Tongue (tissue), 2 donors: ENCODE measurements around the gene PHLDB1. TPM values are rescaled to one million over a fixed set of nuclear protein-coding genes. Genes with fewer than 3 reads are reported as not detected.
"Not testable (repeated sequence)": the region's sequence is repeated elsewhere in the genome, so short reads cannot be mapped to it uniquely, and the experiment has no call there.

ENCODE experiments used
- DNase-seq: peaks from one replicate; pipeline ENCODE4 v3.0.0-alpha.2; 2015
- total RNA-seq: library from RNA; depleted of rRNA; stranded (reverse); fragments of >200 nt; gene quantifications from one replicate; pipeline ENCODE4 v1.2.3, GENCODE V29; 2014

The PHLDB1 gene
- total RNA-seq, 1 donor from 2014 or later, result 103 TPM

DNA sequence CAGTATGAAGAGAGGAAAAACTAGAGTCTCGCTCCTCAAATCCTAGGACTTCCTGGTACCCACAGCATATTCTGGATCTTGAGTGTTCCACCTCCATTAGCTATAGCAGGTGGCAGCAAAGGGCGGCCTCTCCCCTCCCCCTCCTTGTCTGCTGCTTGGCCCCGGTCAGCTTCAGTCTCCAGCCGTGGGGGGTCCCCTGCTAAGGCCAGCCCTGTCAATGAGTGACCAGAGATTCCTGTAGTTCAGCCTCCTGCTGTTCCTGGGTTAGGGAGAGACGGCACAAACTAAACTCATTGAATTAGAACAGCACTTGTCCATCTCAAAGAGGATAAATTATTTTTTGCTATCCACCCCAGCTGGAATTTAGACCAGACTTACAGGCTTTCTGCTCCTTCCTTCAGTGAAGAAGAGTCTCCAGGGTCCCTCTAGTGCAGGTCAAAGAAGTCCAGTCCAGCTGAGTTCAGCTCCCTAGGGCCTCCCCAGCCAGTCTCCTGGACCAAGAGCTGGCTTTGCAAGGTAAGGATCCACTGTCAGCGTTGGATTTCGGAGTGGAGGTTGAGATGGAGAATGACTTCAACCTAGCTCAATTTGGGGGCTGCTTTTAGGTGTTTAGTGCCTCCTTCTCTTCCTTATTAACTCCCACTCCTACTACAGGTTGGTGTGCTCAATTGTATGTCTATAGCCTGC is 1.1 kb upstream of the PHLDB1 start:
- DNase-seq, result no peak

DNA sequence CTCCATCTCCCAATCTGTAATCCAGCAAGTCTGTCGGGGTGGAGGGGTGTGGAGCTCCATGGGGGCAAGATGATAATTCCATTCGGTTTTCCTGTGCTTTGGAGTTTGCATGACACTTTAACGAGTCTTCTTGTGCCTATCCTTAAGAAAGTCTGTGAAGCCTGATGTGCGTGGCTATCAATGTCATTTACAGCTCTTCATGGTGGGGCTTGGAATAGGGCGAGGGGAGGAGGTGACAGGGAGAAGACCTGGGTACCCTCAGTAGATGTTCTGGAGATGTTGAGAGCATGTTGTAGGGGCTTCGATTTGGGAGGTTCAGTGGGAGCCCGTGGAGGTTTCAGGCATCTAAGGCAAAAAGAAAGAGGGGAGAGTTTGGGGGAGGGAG is 579 bp upstream of the PHLDB1 start:
- no peak for DNase-seq

DNA sequence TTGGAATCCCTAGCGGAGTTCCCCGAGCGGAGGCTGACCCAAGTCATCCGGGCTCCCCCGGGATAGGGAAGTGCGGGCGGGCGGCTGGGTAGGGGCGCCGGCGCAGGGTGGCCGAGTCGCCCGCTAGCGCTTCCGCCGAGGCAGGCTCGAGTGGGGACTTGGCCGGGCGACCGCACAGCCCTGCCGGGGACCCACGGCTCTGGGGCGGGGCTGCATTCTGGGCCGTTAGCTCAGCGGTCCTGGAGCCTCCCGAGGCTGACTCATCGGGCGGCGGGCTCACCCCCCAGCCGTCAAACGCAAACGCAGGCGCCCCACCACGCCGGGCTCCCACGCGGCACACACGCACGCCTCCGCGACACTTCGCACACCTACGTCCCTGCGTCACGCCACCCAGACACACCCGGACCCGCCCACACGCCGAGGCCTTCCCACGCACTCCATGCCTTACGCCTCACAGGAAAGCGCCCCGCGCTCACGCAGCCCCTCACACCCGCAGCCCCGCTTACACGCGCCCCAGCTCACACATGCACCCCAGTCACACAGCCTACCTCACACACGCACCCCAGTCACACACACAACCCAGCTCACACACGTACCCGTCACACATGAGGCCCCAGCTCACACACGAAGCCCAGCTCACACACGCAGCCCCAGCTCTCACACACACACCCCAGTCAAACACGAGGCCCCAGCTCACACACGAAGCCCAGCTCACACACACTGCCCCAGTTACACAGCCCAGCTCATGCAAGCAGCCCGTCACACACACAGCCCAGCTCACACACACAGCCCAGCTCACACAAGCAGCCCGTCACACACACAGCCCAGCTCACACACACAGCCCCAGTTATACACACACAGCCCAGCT is 1.2 kb downstream of the PHLDB1 start:
- peak; percentile 68 for DNase-seq

DNA sequence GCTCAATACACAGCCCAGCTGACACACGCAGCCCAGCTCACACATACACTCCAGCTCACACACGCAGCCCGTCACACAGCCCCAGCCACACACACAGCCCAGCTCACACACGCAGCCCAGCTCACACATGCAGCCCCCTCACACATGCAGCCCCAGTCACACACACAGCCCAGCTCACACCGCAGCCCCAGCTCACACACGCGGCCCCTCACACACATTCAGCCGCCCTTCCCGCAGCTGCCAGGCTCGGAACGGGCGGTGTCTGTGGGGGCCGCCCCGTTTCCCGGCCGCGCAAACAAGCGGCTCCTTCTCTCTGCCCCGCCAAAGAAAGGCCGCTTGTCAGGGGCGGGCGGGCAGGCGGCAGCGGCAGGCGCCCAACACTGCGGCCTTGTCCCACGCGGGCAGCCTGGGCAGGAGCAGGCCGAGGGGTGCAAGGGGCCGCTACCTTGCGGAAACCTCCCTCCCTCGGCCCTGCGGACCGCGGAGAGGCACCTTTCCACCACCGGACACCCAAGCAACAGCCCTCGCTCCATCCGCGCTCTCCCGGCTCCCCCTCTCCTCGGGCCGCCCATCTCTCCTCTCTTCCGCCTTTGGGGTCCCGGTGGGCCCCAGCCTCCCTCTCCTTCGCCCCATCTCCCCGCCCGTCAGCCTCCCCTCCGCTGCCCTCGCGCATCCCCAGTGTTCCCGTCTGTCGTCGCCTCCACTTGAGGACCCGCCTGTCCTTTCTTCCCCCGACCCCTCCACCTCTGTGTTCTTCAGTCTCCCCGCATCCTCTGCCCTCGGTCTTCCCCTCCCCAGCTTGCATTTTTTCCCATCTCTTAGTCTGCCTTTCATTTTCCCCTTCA is 2.2 kb downstream of the PHLDB1 start:
- DNase-seq, result peak; percentile 71

DNA sequence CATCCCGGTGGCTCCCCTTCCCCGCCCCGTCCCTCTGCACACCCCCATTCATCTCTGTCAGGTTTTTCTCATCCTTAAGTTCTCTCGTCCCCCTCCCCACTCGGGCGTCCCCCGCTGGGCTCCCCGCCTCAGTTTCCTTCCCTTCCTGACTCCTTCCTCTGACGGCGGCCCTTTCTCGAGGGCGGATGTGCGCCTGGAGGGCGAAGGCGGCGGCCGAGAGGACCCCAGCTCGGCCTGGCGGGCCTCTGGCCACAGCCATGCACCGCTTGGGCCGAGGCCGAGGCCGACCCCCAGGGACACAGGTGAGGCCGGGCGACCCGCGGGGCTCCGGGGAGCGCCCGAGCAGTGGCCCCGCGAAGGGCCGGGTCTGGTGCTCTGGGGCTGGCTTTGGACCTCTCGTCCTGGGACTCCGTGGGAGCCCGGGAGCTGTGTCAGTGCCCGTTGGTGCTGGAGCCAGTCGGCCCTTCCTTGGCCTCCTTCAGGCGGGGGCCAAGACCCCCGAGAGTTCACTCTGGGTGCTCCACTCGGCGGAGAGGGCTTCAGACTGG is 2.9 kb downstream of the PHLDB1 start:
- DNase-seq, result no peak

DNA sequence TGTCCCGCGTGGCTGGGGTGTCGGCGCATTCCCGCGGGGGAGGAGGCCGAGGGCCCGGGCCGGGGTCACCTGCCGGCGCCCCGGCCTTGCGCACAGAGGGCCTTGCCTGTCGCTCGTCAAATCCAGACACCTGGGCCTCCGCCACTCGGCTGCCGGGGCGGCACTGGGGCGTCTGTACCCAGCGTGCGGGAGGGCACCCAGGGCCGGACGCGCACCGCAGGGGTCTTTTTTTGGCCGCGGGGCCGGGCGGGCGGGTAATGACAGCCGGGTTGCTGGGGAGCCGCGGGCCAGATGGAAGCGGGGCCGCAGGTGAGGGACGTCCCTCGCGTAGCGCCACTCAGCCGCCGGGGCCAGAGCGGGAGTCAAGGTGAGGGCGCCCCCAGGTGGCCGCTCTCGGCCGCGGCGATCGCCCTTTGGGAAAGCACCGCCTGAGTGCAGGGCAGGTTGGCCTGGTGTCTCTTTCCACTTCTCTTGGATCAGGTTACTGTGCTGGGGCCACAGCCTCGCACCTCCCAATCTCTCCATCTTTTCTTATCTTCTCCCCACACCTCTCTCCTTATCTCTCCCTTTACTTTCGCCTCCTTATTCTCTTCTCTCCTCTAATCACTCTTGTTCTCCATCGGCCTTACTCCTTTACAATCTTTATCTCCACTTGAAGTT is 3.5 kb downstream of the PHLDB1 start:
- peak; percentile 80 for DNase-seq

DNA sequence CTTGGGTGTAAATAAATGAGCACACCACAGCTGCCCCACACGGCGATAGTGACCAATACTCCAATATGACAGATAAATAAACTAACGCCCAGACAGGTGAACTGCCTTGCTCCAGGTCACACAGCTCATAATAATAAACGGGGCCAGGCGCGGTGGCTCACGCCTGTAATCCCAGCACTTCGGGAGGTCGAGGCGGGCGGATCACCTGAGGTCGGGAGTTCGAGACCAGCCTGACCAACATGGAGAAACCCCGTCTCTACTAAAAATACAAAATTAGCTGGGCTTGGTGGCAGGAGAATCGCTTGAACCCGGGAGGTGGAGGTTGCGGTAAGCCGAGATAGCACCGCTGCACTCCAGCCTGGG is 4.0 kb downstream of the PHLDB1 start:
- DNase-seq, result not testable (repeated sequence)

DNA sequence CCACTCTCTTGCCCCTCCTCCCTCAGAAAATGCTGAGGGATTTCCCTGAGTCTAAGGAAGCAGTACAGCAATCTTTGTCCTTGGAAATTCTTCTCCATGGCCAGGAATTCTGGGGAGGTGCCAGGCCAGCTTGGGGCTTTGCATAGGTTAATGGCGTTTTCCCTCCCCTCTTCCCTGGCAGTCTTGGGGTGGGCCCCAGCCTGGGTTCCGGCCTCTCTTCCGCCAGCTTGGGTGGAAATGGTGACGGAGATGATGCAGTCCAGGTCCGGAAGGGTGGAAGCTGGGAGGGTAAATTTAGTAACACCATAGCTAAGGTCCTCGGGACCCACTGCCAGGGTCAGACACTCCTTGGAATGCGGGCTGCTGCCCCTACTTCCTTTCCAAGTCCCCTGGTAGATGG is 5.0 kb downstream of the PHLDB1 start:
- peak; percentile 48 for DNase-seq

DNA sequence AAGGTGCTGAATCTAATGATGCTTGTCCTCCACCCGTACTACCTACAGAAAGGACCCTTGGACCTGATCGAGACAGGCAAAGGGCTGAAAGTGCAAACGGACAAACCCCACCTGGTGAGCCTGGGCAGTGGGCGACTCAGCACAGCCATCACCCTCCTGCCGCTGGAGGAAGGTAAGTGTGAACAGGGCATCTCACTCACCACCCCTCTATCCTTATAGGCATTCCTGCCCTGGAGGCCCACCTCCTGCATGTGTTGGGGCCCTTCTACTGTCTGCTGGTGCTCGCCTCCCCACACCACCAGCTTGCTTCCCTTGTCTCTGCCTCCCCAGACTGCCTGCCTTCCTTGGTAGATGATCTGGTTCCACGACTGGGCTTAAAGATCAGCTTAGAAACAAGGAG is 7.1 kb downstream of the PHLDB1 start:
- no peak for DNase-seq

DNA sequence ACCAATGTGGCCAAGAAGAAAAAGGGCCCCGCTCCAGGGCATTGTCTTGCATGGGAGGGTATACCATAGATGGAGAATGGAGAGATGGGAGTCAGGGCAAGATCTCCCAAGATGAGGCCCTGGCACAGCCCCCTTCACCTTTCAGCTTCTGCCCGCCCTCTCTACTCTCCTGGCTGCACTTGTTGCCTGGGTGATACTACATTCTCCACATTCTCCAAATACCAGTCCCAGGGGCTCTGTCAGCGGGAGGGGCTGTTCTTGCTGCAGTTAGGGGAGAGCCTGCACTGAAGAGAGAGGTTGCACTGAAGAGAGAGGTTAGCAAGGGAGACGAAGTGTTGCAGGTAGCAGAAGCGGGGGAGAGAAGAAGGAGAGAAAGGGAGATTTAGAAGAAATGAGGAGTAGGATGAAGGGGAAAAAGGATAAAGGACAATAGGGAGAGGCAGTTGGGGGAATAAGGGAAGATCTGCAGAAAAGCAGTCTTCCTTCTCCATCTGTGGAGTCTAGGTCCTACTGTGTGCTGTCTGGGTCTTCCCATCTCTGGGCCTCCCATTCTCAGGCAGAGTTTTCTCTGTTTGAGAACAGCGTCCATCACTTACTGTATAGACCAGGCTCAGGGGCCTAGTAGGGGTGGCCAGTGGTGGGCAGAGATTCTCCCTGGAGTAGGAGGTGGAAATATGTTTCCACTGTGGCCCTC is 8.0 kb downstream of the PHLDB1 start:
- no peak for DNase-seq

DNA sequence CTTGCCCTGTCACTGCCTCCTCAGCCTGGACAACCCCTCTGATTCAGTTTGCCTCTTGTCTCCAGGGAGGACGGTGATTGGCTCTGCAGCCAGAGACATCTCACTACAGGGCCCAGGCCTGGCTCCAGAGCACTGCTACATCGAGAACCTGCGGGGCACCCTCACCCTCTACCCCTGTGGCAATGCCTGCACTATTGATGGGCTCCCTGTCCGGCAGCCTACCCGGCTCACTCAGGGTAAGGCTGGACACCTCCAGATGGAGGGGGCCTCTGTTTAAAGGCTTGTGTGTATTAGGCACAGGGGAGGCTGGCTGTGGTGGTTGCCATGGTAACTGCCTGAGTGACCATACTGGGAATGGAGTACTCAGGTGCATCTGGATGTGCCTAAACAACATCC is 8.6 kb downstream of the PHLDB1 start:
- DNase-seq, result no peak

DNA sequence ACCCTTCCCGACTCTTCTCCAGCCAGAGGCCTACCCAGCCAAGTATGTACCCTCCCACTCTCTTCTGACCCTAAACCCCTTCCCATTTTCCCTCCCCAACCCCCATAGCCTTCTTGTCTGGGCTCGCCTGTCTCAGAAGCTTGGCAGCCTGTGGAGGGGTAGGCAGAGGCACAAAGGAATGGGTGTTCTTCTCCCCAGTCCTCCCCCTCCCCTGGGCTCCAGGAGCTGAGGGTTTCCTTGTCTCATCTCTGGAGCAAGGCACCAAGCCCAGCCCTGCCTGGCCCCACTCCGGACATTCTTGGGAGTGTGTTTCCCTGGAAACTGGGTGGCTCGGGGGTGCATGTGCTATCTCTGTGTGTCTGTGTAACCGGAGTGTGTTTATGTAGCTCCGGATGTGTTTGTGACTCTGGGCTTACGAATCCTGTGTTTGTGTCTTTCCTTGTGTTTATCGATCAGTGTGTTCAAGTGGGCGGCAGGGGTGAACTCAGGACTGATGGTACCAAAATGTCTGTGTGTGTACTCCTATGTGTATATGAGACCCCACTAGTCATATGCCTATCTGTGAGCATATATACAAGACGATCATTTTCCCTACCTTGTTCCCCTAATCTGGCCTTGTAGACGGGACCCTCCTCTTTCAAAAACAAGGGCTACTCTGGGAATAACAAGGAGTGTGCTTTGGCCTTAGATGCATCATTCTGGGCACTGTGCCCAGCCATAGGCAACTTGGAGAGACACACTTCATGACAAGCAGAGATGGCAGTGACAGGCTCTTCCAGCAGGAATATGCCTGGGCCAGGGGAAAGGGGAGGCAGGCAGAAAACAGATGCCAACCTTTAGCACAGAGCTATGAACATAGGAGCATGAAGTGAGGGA is 10.9 kb downstream of the PHLDB1 start:
- peak; percentile 60 for DNase-seq

DNA sequence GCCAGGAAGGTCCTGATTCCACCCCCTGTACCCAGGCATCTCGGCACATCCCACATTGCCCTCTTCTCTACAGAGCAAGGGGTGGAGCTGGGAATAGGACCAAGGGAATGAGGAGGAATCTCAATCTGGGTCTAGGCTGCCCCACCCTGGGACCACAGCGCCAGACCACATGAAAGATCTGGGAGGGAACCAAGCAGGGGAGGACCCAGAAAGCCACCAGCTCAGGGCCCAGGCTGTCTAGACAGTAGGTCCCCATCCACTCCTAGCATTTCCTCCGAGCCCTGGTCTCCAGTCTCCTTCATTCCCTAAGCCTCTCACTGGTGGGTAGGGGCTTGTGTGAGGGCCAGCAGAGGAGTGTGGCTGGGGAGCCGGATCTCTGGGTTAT is 11.6 kb downstream of the PHLDB1 start:
- peak; percentile 38 for DNase-seq

DNA sequence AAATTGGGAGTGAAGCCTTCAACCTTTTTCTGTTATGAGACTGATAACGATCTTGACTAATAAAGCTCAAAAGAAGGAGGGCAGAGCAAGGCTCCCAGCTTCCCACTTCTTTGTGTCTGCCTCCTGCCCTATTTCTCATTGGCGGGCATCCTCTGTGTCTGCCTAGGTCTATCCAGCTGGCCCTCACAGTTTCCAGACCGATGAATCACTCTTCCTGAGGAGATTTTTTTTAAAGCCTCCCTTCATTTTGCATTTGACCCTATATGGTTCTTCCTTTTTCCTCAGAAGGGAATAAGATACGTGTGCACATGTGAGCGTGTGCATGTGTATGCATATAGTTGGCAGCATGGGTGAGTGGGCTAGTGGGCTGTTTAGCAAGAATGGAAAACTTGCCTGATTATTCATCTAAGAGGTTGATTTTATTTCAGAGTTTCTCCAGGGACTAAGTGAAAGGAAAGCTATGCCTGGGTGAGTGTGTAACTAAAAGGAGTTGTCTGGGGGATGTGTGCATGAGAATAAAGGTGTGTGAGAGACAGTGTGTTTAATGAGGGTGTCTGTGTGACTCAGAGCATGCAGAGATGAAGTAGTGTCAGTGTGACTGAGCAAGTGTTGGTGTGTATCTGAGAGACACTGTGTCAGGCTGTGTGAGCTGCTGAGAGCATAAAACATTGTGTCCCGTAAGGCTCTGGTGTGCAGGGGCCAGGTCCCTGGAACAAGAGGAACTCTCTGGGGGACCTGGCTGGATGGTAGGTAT is 12.2 kb downstream of the PHLDB1 start:
- DNase-seq, result peak; percentile 54

DNA sequence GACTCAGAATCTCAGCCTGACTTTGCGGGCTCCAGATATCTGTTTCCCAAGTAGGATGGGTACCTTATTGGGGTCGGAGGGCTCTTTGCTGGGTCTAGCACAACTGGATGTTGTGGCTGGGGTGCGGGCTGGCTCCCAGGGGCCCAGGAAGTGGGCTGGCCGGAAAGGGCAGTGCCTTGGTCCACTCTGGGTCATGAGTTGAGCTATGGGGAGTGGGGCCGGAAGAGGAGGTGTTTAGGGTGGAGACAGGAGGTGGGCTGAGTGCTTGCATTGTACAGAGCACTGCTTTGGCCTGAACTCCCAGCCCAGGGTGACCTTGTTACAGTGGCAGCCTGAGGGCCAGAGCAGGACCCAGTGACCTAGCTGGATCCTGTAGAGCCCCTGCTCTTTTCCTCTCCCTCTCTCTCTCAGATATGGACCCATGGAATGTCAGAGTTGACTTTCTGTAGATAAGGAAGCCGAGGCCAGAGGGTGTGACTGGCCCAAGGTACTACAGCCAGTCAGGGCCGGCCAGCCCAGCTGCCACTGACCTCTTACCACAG is 13.2 kb downstream of the PHLDB1 start:
- no peak for DNase-seq

DNA sequence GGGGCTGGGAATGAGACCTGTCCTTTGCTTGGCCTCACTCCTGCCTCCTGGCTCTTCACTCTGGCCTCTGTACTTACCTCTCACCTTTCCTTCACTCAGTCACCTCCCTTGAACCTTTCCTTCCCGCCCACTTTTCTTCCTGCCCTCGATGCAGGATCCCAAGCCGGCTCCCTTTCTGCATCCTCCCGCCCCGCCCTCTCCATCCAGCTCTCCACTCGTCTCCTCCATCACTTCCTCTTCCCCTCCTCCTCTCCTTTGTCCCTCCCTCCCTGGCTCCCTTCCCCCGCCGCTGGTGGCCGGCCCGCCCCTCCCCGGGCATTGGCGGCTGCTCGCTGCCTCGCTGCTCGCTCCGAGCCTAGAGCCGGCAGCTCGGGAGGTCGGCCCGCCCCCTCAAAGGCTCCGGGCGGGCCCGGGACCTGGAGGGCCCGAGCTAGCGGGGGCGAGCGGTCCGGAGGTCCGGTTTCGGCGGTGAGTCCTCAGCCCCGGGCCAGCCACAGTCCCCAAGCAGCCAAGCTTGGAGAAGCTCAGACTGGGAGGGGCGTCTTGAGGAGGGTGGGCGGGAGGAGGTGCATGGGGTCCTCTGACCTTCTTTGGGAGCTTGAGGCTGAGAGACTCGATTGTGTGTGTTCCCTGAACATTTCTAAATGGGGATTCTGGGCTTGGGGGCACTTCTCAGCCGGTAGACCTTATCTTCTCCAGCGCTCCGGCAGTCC is 13.8 kb downstream of the PHLDB1 start:
- peak; percentile 94 for DNase-seq

DNA sequence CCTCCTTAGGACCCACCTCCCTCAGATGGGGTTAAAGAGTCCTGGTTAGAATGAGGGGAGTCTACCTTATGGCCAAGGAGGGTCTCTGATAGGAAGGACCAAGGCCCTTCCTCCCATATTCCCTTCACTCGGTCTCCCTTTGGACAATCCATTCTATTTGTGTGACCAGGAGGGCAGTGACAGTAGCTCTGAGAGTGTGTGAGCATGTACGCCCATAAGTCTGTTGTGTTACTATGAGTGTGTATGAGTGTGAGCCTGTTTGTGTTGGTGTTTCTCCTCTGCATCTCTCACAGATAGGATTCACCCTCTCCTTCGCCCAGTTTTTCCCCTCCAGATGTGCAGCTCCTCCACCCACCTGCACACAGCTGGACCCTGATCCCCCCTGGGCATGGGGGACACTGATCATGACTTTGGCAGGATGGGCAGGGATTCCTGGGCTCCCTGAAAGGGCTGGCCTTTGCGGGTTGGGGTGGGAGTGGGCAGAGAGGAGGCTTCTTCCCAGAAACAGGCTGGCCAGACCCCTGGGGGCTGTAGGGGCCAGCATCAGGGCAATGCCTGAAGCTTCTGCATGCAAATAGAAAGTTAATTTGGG is 14.5 kb downstream of the PHLDB1 start:
- no peak for DNase-seq
